Liver (tissue), 9 donors: ENCODE results near the gene ETV3. TPM values are rescaled to one million over a fixed set of nuclear protein-coding genes. Genes with fewer than 3 reads are reported as not detected.

Source experiments
- DNase-seq: peaks from one replicate; pipeline ENCODE4 v3.0.0-alpha.2; 2017; ENCODE audit warnings: low spot score
- H3K27ac ChIP-seq, 2 donors: one replicate each; pipeline ENCODE4 v1.7.0; 2013; ENCODE audit warnings: inconsistent platforms in 2 of 2, low read length in 2 of 2, control low read depth in 1 of 2, low read depth in 1 of 2, mild to moderate bottlenecking in 1 of 2
- H3K27me3 ChIP-seq, 4 donors: one replicate each; pipeline versions ENCODE4 v1.6.1 to v1.7.0; 2013; ENCODE audit warnings: low read length in 3 of 4, inconsistent platforms in 1 of 4, mild to moderate bottlenecking in 1 of 4, moderate library complexity in 1 of 4; ENCODE audit not compliant: control insufficient read depth in 4 of 4, insufficient read depth in 4 of 4
- H3K36me3 ChIP-seq, 4 donors: one replicate each; pipeline versions ENCODE4 v1.6.1 to v1.7.0; 2013; ENCODE audit warnings: low read length in 3 of 4, mild to moderate bottlenecking in 3 of 4, low read depth in 1 of 4, moderate library complexity in 1 of 4; ENCODE audit not compliant: control insufficient read depth in 4 of 4, insufficient read depth in 3 of 4
- H3K4me1 ChIP-seq, 4 donors: one replicate each; pipeline versions ENCODE4 v1.6.1 to v1.7.0; 2013; ENCODE audit warnings: low read length in 3 of 4, mild to moderate bottlenecking in 3 of 4, moderate library complexity in 1 of 4; ENCODE audit not compliant: control insufficient read depth in 4 of 4, insufficient read depth in 4 of 4
- H3K4me3 ChIP-seq, 3 donors: one replicate each; pipeline versions ENCODE4 v1.6.1 to v1.7.0; 2013; ENCODE audit warnings: low read length in 3 of 3, control low read depth in 1 of 3, low read depth in 1 of 3, mild to moderate bottlenecking in 1 of 3
- H3K9ac ChIP-seq, 2 donors: one replicate each; pipeline ENCODE4 v1.7.0; 2013; ENCODE audit warnings: low read length in 2 of 2, mild to moderate bottlenecking in 2 of 2, moderate library complexity in 2 of 2, control low read depth in 1 of 2, low read depth in 1 of 2
- H3K9me3 ChIP-seq, 4 donors: one replicate each; pipeline versions ENCODE4 v1.6.1 to v1.7.0; 2013; ENCODE audit warnings: low read length in 3 of 4; ENCODE audit not compliant: control insufficient read depth in 4 of 4
- ATF3 ChIP-seq: IDR thresholded peaks from 2 replicates; pipeline ENCODE4 v1.6.1; 2016; ENCODE audit warnings: antibody characterized with exemption
- FOXA1 ChIP-seq: IDR thresholded peaks from 2 replicates; pipeline ENCODE4 v1.6.1; 2016; ENCODE audit warnings: antibody characterized with exemption
- FOXA2 ChIP-seq: IDR thresholded peaks from 2 replicates; pipeline ENCODE4 v1.6.1; 2016; ENCODE audit warnings: antibody characterized with exemption
- GABPA ChIP-seq, 2 donors: IDR thresholded peaks in 1 of 2; conservative IDR thresholded peaks in 1 of 2; 2 replicates each; pipeline ENCODE4 v1.6.1; 2016; ENCODE audit warnings: antibody characterized with exemption in 2 of 2, mild to moderate bottlenecking in 1 of 2, moderate library complexity in 1 of 2
- HNF4A ChIP-seq, 2 donors: conservative IDR thresholded peaks; 2 replicates each; pipeline ENCODE4 v1.6.1; 2016; ENCODE audit warnings: antibody characterized with exemption in 2 of 2, mild to moderate bottlenecking in 2 of 2
- HNF4G ChIP-seq: IDR thresholded peaks from 2 replicates; pipeline ENCODE4 v1.6.1; 2016; ENCODE audit warnings: antibody characterized with exemption
- JUND ChIP-seq, 2 donors: IDR thresholded peaks; 2 replicates each; pipeline ENCODE4 v1.6.1; 2016; ENCODE audit warnings: antibody characterized with exemption in 2 of 2
- MAX ChIP-seq: IDR thresholded peaks from 2 replicates; pipeline ENCODE4 v1.6.1; 2016; ENCODE audit warnings: antibody characterized with exemption
- REST ChIP-seq: IDR thresholded peaks from 2 replicates; pipeline ENCODE4 v1.6.1; 2016; ENCODE audit warnings: antibody characterized with exemption, mild to moderate bottlenecking
- RXRA ChIP-seq, 2 donors: IDR thresholded peaks; 2 replicates each; pipeline ENCODE4 v1.6.1; 2017 to 2018; ENCODE audit warnings: antibody characterized with exemption in 2 of 2, mild to moderate bottlenecking in 1 of 2
- SP1 ChIP-seq: IDR thresholded peaks from 2 replicates; pipeline ENCODE4 v1.6.1; 2018; ENCODE audit warnings: antibody characterized with exemption, mild to moderate bottlenecking
- TAF1 ChIP-seq: conservative IDR thresholded peaks from 2 replicates; pipeline ENCODE4 v1.6.1; 2016; ENCODE audit warnings: antibody characterized with exemption, mild to moderate bottlenecking
- WGBS: extraction: QIAGEN DNeasy Blood & Tissue Kit; methylation state at CpG from one replicate; pipeline ENCODE4 v1.1.7; 2013; 5-methylcytosine and 5-hydroxymethylcytosine counted together
- polyA plus RNA-seq, 2 donors: library from polyadenylated mRNA; stranded (reverse) in 1 of 2; unstranded in 1 of 2; fragments of 200-250 nt in 1 of 2; fragments of >200 nt in 1 of 2; fragmentation: Nextera tagmentation in 1 of 2; extraction: Ambion mirVana in 1 of 2; gene quantifications; one replicate each; pipeline versions ENCODE4 v1.2.1 to v1.2.3, GENCODE V29; 2013 to 2015
- total RNA-seq, 2 donors: library from RNA; depleted of rRNA; stranded (reverse); fragments of >200 nt; gene quantifications; one replicate each; pipeline ENCODE4 v1.2.3, GENCODE V29; 2014
- TF ChIP-seq, protein P1 (sequence below): IDR thresholded peaks from 2 replicates; pipeline ENCODE4 v1.6.1; 2016; ENCODE audit warnings: antibody characterized with exemption
- donor health status: healthy.
- donor health status: healthy.
- donor health status: healthy.
- donor health status: healthy.
- donor health status: healthy.

ETV3 gene
- total and polyA plus RNA-seq, 4 donors = 2.0 to 10.8 (median 5.3) TPM

DNA sequence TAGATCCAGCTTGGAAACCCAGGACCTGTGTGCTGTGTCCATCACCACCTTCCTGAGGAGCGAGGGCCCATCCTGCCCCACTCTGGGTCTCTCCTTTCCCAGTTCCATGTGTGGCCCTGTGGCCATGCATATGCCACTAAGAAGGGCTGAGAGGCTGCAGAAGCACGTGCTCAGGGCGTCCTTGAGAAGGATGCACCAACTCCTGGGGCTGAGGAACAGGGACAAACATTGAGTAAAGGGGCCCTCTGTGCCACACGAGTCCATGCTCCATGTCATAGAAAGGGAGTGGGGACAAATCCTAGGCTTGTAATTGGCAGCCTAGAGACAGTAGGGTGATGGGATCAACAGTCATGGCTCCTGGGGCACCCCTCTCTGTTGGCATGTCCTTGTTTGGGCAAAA lies 47.0 kb downstream of the ETV3 start:
- Histone ChIP-seq H3K27ac (no peak overlapping the region), H3K9me3 (no peaks in the 10 kb centered on the region)
- DNase-seq = no peak

GRCh38 chr1:157090771-157091170 lies 47.4 kb downstream of the ETV3 start:
- no peak for DNase-seq
- Histone ChIP-seq H3K4me3 (no peak overlapping the region), H3K27ac (no peak overlapping the region), H3K9ac (no peak overlapping the region), H3K4me1 (peaks cover 0 to 11% (median 8%) of the 10 kb centered on the region in 4 donors), H3K9me3 (no peaks in the 10 kb centered on the region), H3K27me3 (no peaks in the 10 kb centered on the region), H3K36me3 (no peaks in the 10 kb centered on the region)
- TF ChIP-seq MAX (no peak), FOXA1 (no peak), FOXA2 (no peak)
- 66% methylated on average over 3 of the region's 3 CpGs for WGBS

More for the DNA sequence above, 47.0 kb downstream of the ETV3 start:
- H3K27me3 ChIP-seq = no peaks in the 10 kb centered on the region
- H3K36me3 ChIP-seq = no peaks in the 10 kb centered on the region
- no peak overlapping the region for H3K4me3 ChIP-seq
- peaks cover 0 to 11% (median 8%) of the 10 kb centered on the region in 4 donors for H3K4me1 ChIP-seq
- 95% methylated on average over 4 of the region's 4 CpGs for WGBS
- TF ChIP-seq HNF4A (conservative IDR thresholded peaks at IDR 0.05) (no peak), HNF4G (no peak), TAF1 (no peak), GABPA (IDR thresholded peaks at IDR 0.05 in 1 of 2, conservative IDR thresholded peaks at IDR 0.05 in 1 of 2) (no peak), RXRA (IDR thresholded peaks at IDR 0.05) (no peak), MAX (no peak), REST (no peak), JUND (IDR thresholded peaks at IDR 0.05) (no peak), ATF3 (no peak), SP1 (no peak)
- TF ChIP-seq, protein P1, sequence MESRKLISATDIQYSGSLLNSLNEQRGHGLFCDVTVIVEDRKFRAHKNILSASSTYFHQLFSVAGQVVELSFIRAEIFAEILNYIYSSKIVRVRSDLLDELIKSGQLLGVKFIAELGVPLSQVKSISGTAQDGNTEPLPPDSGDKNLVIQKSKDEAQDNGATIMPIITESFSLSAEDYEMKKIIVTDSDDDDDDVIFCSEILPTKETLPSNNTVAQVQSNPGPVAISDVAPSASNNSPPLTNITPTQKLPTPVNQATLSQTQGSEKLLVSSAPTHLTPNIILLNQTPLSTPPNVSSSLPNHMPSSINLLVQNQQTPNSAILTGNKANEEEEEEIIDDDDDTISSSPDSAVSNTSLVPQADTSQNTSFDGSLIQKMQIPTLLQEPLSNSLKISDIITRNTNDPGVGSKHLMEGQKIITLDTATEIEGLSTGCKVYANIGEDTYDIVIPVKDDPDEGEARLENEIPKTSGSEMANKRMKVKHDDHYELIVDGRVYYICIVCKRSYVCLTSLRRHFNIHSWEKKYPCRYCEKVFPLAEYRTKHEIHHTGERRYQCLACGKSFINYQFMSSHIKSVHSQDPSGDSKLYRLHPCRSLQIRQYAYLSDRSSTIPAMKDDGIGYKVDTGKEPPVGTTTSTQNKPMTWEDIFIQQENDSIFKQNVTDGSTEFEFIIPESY = no peak
- no peak overlapping the region for H3K9ac ChIP-seq
